Measurements from ENCODE around the gene REEP1. TPM values are rescaled to one million over a fixed set of nuclear protein-coding genes. Genes with fewer than 3 reads are reported as not detected.

REEP1 gene, protein sequence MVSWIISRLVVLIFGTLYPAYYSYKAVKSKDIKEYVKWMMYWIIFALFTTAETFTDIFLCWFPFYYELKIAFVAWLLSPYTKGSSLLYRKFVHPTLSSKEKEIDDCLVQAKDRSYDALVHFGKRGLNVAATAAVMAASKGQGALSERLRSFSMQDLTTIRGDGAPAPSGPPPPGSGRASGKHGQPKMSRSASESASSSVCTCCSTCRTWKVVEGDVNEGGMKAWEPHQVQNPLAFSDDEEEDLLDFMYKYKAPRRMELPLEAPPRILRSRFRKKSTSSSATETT
- polyA plus RNA-seq (2011; rRNA removed) (0.30 and 0.37 TPM in 2 replicates), polyA plus RNA-seq (2017; fragmentation: RNase III; extraction: RNeasy Plus Mini Kit Qiagen cat#74134 plus additional on column Dnase treatment) (0.36 to 0.52 TPM (median 0.45 TPM) in 3 replicates), polyA minus RNA-seq (2011; rRNA and poly(A)+ RNA removed) (0.29 TPM in 1 of 2 replicates, not detected in the other)
- 0.26 and 0.49 TPM in 2 replicates for polyA plus RNA-seq (2012; cell fraction: cytosol; rRNA removed)
- 0.10 and 0.37 TPM in 2 replicates for polyA plus RNA-seq (2012; cell fraction: nucleus; rRNA removed)

DNA sequence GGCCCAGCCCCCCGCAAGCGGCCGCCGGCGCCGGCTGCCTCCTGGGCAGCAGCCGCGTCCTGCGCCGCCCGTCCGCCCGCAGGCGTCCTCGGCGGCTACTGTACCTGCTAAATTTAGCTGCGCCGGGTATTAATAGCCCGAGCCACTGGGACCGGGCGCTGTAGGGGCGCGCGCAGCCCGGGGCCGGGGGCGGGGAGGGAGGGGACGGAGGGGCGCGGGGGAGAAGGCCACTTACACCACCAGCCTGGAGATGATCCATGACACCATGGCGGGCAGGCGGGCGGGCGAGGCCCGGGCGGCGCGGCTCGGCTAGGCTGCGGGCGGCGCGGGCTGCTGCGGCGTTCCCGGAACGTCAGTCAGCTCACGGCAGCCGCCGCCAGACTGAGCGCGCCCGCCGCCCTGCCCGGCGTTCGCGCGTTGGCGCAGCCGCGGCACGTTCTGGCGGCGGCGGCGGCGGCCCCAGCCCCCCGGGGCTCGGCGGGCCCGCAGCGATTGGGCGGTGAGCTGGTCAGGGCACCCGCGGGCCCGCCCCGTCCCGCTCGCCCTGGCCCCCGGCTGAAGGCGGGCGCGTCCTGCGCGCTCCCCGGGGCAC lies at the start of gene REEP1:
Gene REEP1 (minus strand): TSS at position 383 of the 592 bp plus-strand sequence. CDS start 116 bp downstream, at position 267.
- H3K9me3 ChIP-seq, result peaks cover 23% of the 10 kb centered on the region
- peak; percentile 59 to 72 for ATAC-seq
- WGBS (ENCODE audit: missing lambda C conversion rate), result 0% methylated on average over 8 of the region's 87 CpGs
- TF ChIP-seq HOXB5 (CRISPR knock-in tag; IDR thresholded peaks at IDR 0.05) (no peak), ZC3H11A (IDR thresholded peaks at IDR 0.05) (no peak), MAX (IDR thresholded peaks at IDR 0.05) (0 out of 2 replicates have a peak, but pooled peaks have one; percentile 21)
- ChIA-PET CTCF (interaction anchor here (0.8 to 2.5 kb wide), 5 partner anchors 11 to 84 kb away, joined by 3 to 6 read pairs (median 3); no protein-coding TSS in a partner anchor), POLR2A (interaction anchor here (1.0 kb wide), 1 partner anchor 104 kb away, joined by 5 read pairs; the partner anchor contains the start of gene KDM3A)
- peak in 1 of 2 experiments; percentile 34 for DNase-seq (ENCODE audit: low read depth in 1 of 2, low spot score in 1 of 2)
- H3K27ac ChIP-seq, result peak within 1 kb of the TSS; percentile 36 to 70; a peak in 4 of 6 replicates
- peaks cover 17% of the 10 kb centered on the region for H3K4me1 ChIP-seq
- H3K4me3 ChIP-seq, result peak within 1 kb of the TSS; percentile 55
- FAIRE-seq, result no peak
- peak within 1 kb of the TSS; percentile 96 for H3K4me2 ChIP-seq

DNA sequence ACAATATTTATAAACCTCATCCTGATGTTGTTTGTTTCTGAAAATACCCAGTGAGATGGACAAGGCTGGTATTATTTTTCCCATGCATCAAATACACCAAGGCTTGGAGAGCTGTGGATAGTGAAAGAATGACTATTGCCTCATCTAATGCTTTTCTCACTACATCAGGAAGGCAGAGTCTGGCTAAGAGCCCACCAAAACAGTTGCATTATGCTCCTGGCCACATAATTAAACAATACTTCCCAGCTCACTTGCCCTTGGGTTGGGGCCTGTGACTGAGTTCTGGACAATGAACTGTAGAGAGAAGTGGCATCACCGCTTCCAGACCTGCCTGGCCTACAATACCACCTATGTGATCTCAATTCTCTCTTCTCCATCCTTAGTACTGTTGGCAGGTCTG lies 46.4 kb upstream of the REEP1 start:
- Histone ChIP-seq H3K4me1 (no peaks in the 10 kb centered on the region), H3K4me2 (no peak overlapping the region), H3K4me3 (no peak overlapping the region), H3K27ac (no peak overlapping the region), H3K9me3 (no peaks in the 10 kb centered on the region)
- FAIRE-seq (no peak), ATAC-seq (no peak), DNase-seq (ENCODE audit: low read depth in 1 of 2, low spot score in 1 of 2) (no peak)
- 54% methylated on average over 1 of the region's 1 CpG for WGBS (ENCODE audit: missing lambda C conversion rate)
- TF ChIP-seq HOXB13 (CRISPR knock-in tag; IDR thresholded peaks at IDR 0.05; ENCODE audit: low read depth) (no peak), FOXS1 (CRISPR knock-in tag; IDR thresholded peaks at IDR 0.05) (no peak)
- POLR2A ChIA-PET, result no interaction called here
- CTCF ChIA-PET, result interaction anchor here (1.2 to 4.7 kb wide), 3 partner anchors 11 to 15 kb away, joined by 5 to 21 read pairs (median 21); no protein-coding TSS in a partner anchor

DNA sequence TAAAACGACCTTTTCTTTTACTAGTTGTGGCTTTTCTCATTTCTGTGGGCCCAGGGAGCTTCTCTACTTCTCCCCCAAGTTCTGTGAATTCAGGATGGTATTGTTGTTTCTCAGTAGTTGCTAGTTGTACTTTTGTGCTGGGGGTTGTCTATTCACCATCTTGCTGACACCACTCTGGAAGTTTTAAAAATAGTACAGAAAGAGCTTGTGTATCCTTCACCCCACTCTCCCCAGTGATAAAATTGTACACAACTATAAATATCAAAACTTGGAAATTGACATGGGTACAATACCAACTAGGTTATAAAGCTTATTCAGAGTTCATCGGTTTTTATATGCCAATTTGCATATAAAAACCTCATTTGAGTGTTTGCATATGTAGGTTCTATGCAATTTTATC lies 45.3 kb upstream of the REEP1 start:
- ATAC-seq (no peak), FAIRE-seq (no peak), DNase-seq (ENCODE audit: low read depth in 1 of 2, low spot score in 1 of 2) (no peak)
- no peaks in the 10 kb centered on the region for H3K9me3 ChIP-seq
- TF ChIP-seq BHLHE40 (IDR thresholded peaks at IDR 0.05; ENCODE audit: low read depth, low read length), result no peak
- no peak for TF ChIP-seq HOXB13 (CRISPR knock-in tag; IDR thresholded peaks at IDR 0.05; ENCODE audit: low read depth)
- no peak for TF ChIP-seq HDAC2 (IDR thresholded peaks at IDR 0.05)
- no peak for TF ChIP-seq TFCP2L1 (CRISPR knock-in tag; IDR thresholded peaks at IDR 0.05)
- no peak for TF ChIP-seq KDM1A (IDR thresholded peaks at IDR 0.05; ENCODE audit: low read depth)
- TF ChIP-seq FOXS1 (CRISPR knock-in tag; IDR thresholded peaks at IDR 0.05), result no peak
- TF ChIP-seq RNF2 (IDR thresholded peaks at IDR 0.05; ENCODE audit: borderline replicate concordance, low read depth), result no peak
- no peak for TF ChIP-seq RAD21 (conservative IDR thresholded peaks at IDR 0.05 in 1 of 2, IDR thresholded peaks at IDR 0.05 in 1 of 2)
- no peak for TF ChIP-seq SREBF2 (IDR thresholded peaks at IDR 0.05)
- TF ChIP-seq CHD2 (IDR thresholded peaks at IDR 0.05; ENCODE audit: low read length, partially characterized antibody), result no peak
- no peak for TF ChIP-seq ZSCAN20 (CRISPR knock-in tag; IDR thresholded peaks at IDR 0.05)
- no peak for TF ChIP-seq ZNF302 (CRISPR knock-in tag; IDR thresholded peaks at IDR 0.05)
- TF ChIP-seq EHMT2 (IDR thresholded peaks at IDR 0.05; ENCODE audit: low read depth), result no peak
- TF ChIP-seq POLR2A (IDR thresholded peaks at IDR 0.05; ENCODE audit: low read length), result no peak
- no peak for TF ChIP-seq CEBPB (IDR thresholded peaks at IDR 0.05)
- no peak for TF ChIP-seq POLR2AphosphoS2 (conservative IDR thresholded peaks at IDR 0.05; ENCODE audit: low read length)
- no peak for TF ChIP-seq FOSL2 (IDR thresholded peaks at IDR 0.05)
- TF ChIP-seq FOSL2 (CRISPR knock-in tag; IDR thresholded peaks at IDR 0.05), result no peak
- no peak for TF ChIP-seq CBX2 (IDR thresholded peaks at IDR 0.05; ENCODE audit: borderline replicate concordance, low read depth)
- TF ChIP-seq EP300 (IDR thresholded peaks at IDR 0.05), result no peak
- TF ChIP-seq NPAS2 (CRISPR knock-in tag; IDR thresholded peaks at IDR 0.05; ENCODE audit: borderline replicate concordance), result no peak
- ChIA-PET CTCF (interaction anchor here (1.2 to 4.7 kb wide), 3 partner anchors 10 to 14 kb away, joined by 5 to 21 read pairs (median 21); no protein-coding TSS in a partner anchor), POLR2A (no interaction called here)
- H3K27ac ChIP-seq, result no peak overlapping the region
- no peak overlapping the region for H3K4me2 ChIP-seq
- WGBS (ENCODE audit: missing lambda C conversion rate), result 9% methylated on average over 2 of the region's 2 CpGs
- no peaks in the 10 kb centered on the region for H3K4me1 ChIP-seq
- H3K4me3 ChIP-seq, result no peak overlapping the region
